Vagina (tissue), 2 donors: ENCODE measurements around the gene REPS2.

Experiments
- POLR2A ChIP-seq, 2 donors: fragments of 450-650 bp; IDR thresholded peaks; one replicate each; pipeline ENCODE4 v1.6.1; 2017; ENCODE audit warnings: antibody characterized with exemption in 2 of 2, mild to moderate bottlenecking in 2 of 2, moderate library complexity in 2 of 2
- TF ChIP-seq, protein P1 (sequence below), 3 experiments: fragments of 450-650 bp in 2 of 3; fragments of 200-600 bp in 1 of 3; sonication (generic) in 1 of 3; IDR thresholded peaks; one replicate each; pipeline ENCODE4 v1.5.1; 2017 to 2019; ENCODE audit warnings: antibody characterized with exemption in 3 of 3, mild to moderate bottlenecking in 2 of 3, moderate library complexity in 2 of 3

GRCh38 chrX:16992951-16993350, 46.5 kb downstream of the REPS2 start:
- TF ChIP-seq, protein P1, sequence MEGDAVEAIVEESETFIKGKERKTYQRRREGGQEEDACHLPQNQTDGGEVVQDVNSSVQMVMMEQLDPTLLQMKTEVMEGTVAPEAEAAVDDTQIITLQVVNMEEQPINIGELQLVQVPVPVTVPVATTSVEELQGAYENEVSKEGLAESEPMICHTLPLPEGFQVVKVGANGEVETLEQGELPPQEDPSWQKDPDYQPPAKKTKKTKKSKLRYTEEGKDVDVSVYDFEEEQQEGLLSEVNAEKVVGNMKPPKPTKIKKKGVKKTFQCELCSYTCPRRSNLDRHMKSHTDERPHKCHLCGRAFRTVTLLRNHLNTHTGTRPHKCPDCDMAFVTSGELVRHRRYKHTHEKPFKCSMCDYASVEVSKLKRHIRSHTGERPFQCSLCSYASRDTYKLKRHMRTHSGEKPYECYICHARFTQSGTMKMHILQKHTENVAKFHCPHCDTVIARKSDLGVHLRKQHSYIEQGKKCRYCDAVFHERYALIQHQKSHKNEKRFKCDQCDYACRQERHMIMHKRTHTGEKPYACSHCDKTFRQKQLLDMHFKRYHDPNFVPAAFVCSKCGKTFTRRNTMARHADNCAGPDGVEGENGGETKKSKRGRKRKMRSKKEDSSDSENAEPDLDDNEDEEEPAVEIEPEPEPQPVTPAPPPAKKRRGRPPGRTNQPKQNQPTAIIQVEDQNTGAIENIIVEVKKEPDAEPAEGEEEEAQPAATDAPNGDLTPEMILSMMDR (IDR thresholded peaks at IDR 0.05): no peak
- TF ChIP-seq POLR2A (IDR thresholded peaks at IDR 0.05): no peak
